ENCODE results near the gene SH3TC1. TPM values are rescaled to one million over a fixed set of nuclear protein-coding genes. Genes with fewer than 3 reads are reported as not detected.

SH3TC1 gene
- total RNA-seq, 1 donor from 2014 or later, result 12.5 TPM

DNA sequence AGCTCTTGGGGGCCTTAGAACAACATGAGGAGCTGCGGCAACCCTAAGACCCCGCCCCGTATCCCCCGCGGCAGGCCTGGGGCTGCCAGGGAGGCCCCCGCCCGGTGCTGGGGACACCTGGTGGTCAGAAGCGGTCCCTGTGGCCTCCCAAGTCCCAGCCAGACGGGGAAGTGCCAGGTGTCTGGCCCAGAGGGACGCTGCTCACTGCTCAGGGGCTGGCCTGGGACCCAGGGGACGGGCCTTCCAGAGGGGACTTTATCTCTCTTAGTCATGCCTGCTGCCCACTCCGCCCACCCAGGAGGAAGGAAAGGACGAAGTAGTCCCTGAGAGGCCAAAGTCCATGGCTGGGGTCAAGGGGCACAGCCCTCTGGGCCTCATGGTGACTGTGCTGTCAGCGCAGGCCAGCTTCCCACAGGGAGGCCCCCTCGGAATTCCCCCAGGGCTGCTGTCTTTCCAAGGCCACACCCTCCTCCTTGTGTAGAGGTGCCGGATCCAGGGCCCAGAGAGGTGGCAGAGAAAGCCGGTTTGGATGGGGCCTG is 39.5 kb downstream of the SH3TC1 start:
- H3K36me3 Mint-ChIP-seq (ENCODE audit: insufficient read depth), result no peaks in the 10 kb centered on the region
- H3K27me3 Mint-ChIP-seq, result no peaks in the 10 kb centered on the region
- DNase-seq (ENCODE audit: low spot score, unreplicated experiment), result peak; percentile 44
- no peak overlapping the region for H3K4me3 Mint-ChIP-seq (ENCODE audit: low read depth)
- H3K4me1 Mint-ChIP-seq (ENCODE audit: low read depth), result peaks cover 2% of the 10 kb centered on the region
- TF ChIP-seq, protein P1, sequence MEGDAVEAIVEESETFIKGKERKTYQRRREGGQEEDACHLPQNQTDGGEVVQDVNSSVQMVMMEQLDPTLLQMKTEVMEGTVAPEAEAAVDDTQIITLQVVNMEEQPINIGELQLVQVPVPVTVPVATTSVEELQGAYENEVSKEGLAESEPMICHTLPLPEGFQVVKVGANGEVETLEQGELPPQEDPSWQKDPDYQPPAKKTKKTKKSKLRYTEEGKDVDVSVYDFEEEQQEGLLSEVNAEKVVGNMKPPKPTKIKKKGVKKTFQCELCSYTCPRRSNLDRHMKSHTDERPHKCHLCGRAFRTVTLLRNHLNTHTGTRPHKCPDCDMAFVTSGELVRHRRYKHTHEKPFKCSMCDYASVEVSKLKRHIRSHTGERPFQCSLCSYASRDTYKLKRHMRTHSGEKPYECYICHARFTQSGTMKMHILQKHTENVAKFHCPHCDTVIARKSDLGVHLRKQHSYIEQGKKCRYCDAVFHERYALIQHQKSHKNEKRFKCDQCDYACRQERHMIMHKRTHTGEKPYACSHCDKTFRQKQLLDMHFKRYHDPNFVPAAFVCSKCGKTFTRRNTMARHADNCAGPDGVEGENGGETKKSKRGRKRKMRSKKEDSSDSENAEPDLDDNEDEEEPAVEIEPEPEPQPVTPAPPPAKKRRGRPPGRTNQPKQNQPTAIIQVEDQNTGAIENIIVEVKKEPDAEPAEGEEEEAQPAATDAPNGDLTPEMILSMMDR (IDR thresholded peaks at IDR 0.05; ENCODE audit: unreplicated experiment), result peak; percentile 74
- H3K9me3 Mint-ChIP-seq (ENCODE audit: low read depth), result no peaks in the 10 kb centered on the region
- H3K27ac Mint-ChIP-seq, result no peak overlapping the region

DNA sequence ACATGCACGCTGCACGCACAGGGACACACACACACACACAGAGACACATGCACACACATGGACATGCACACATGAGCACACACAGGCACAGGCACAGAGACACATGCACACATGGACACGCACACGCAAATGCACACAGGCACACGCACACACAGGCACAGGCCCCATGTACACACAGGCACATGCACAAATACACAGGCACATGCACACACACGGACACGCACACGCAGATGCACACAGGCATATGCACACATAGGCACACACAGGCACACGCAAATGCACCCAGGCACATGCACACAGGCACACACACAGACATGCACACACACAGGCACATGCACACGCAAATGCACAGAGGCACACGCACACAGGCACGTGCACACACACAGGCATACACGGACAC is 40.1 kb downstream of the SH3TC1 start:
- DNase-seq (ENCODE audit: low spot score, unreplicated experiment), result no peak
- no peaks in the 10 kb centered on the region for H3K9me3 Mint-ChIP-seq (ENCODE audit: low read depth)
- TF ChIP-seq, protein P1 (IDR thresholded peaks at IDR 0.05; ENCODE audit: unreplicated experiment), result no peak
- peaks cover 2% of the 10 kb centered on the region for H3K4me1 Mint-ChIP-seq (ENCODE audit: low read depth)
- no peak overlapping the region for H3K27ac Mint-ChIP-seq
- no peak overlapping the region for H3K4me3 Mint-ChIP-seq (ENCODE audit: low read depth)
- no peaks in the 10 kb centered on the region for H3K36me3 Mint-ChIP-seq (ENCODE audit: insufficient read depth)
- H3K27me3 Mint-ChIP-seq, result peaks cover 4% of the 10 kb centered on the region

DNA sequence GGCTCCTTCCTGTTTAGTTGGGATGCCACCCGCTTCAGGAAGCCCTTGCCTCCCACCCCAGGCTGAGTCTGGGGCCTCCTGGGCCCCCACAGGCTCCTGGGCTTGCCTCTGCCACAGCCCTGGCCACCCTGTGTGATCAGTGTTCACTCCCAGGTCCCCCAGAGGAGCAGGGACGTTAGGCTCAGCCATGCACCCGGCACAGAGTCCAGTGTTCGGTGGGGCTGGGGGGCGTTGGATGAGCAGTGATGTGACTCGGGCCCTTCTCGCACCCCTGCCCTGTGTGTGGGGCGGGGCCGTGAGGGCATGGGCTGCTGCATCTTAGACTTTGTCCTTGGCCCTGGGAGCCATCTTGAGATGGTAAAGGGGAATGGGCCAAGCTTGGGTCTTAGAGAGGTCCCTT is 40.6 kb downstream of the SH3TC1 start:
- Mint-ChIP-seq H3K4me1 (ENCODE audit: low read depth) (peaks cover 2% of the 10 kb centered on the region), H3K27me3 (peaks cover 4% of the 10 kb centered on the region), H3K9me3 (ENCODE audit: low read depth) (no peaks in the 10 kb centered on the region), H3K4me3 (ENCODE audit: low read depth) (no peak overlapping the region), H3K27ac (no peak overlapping the region), H3K36me3 (ENCODE audit: insufficient read depth) (no peaks in the 10 kb centered on the region)
- TF ChIP-seq, protein P1 (IDR thresholded peaks at IDR 0.05; ENCODE audit: unreplicated experiment), result no peak
- DNase-seq (ENCODE audit: low spot score, unreplicated experiment), result no peak

DNA sequence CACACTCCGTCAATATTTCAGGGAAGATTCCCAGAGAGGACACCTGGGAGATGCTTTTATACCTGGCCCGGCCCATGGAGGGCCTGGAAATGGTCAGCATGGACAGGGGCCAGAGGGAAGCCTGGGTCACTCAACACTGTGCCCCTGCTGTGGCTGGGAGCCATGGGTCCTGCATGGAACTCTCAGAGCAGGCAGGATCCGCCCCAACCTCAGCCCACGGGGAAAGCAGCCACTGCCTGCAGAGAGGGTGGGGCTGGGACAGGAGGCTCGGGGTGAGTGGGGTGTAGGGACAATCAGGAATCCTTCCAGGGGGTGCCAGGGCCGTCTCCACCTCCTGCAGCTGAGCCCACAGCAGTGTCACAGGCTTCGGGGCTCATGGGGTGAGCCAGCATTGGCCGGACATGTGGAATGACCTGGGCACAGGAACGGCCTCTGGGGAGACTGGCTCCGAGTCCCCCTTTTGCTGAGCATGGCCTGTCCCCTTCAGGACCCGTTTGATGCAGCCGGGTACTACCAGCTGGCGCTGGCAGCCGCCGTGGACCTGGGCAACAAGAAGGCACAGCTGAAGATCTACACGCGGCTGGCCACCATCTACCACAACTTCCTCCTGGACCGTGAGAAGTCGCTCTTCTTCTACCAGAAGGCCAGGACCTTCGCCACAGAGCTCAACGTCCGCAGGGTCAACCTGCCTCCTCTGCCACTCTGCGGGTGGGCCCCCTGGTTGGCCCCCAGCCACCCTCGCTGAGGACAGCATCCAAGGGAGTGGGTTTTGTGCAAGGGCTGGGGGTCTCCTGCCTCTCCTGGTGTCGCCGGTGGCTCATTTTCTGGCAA is 41.3 kb downstream of the SH3TC1 start:
- H3K27ac Mint-ChIP-seq, result no peak overlapping the region
- DNase-seq (ENCODE audit: low spot score, unreplicated experiment), result no peak
- TF ChIP-seq, protein P1 (IDR thresholded peaks at IDR 0.05; ENCODE audit: unreplicated experiment), result no peak
- H3K9me3 Mint-ChIP-seq (ENCODE audit: low read depth), result no peaks in the 10 kb centered on the region
- no peak overlapping the region for H3K4me3 Mint-ChIP-seq (ENCODE audit: low read depth)
- H3K4me1 Mint-ChIP-seq (ENCODE audit: low read depth), result peaks cover 2% of the 10 kb centered on the region
- H3K27me3 Mint-ChIP-seq, result peaks cover 4% of the 10 kb centered on the region
- no peaks in the 10 kb centered on the region for H3K36me3 Mint-ChIP-seq (ENCODE audit: insufficient read depth)

DNA sequence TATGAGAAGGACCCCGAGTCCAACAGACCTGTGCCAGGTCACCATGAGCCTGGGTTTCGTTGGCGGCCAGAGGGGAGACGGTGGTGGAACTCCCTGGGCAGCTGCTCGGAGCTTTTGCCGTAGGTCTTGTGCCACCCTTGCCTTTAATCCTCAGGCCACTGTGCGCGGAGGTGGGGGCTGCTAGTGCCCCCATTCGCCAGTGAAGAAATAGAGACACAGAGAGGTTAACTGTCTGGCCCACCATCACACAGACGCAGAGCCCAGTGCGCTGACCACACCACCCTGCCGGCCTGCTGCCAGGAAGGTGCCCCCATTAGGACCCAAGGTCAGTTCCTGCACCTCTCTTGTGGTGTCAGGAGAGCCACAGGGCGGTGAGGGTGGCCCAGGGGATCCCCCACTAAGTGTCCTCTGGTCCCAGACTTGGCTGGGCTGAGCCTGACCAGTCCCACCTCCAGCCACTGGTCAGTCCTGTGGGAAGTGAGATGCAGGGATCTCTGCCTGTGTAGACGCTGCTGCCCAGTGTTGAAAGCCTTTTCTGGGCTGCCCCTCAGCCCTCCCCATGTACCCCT is 42.2 kb downstream of the SH3TC1 start:
- no peak overlapping the region for H3K4me3 Mint-ChIP-seq (ENCODE audit: low read depth)
- TF ChIP-seq, protein P1 (IDR thresholded peaks at IDR 0.05; ENCODE audit: unreplicated experiment), result no peak
- no peaks in the 10 kb centered on the region for H3K36me3 Mint-ChIP-seq (ENCODE audit: insufficient read depth)
- H3K27ac Mint-ChIP-seq, result no peak overlapping the region
- no peaks in the 10 kb centered on the region for H3K9me3 Mint-ChIP-seq (ENCODE audit: low read depth)
- DNase-seq (ENCODE audit: low spot score, unreplicated experiment), result no peak
- H3K27me3 Mint-ChIP-seq, result peaks cover 4% of the 10 kb centered on the region
- H3K4me1 Mint-ChIP-seq (ENCODE audit: low read depth), result peaks cover 2% of the 10 kb centered on the region
